ENCODE data around the gene SRA1. TPM values are rescaled to one million over a fixed set of nuclear protein-coding genes. Genes with fewer than 3 reads are reported as not detected.

Gene SRA1
- total RNA-seq, 2 donors from 2014 or later, result 61.4 to 64.7 TPM

DNA sequence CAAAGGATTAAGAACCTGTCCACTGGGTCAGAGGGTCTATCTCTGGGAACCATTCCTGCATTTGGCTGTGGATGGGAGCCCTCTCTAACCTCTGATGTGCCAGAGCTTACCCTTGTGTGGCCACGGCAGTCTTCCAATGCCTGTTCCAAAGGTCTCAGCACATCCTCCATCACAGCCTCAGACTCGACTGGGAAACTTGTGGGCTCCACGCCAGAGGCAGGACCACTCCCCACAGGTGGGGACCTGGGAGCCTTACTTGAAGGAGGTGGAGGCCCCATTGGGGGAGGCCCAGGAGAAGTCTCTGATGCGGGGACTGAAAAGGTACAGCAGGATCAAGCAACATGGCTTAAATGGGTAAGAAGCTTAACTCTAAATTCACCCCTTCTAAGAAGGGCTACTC lies 5.4 kb downstream of the SRA1 start:
- H3K27me3 Mint-ChIP-seq, result no peaks in the 10 kb centered on the region
- no peaks in the 10 kb centered on the region for H3K9me3 Mint-ChIP-seq
- H3K36me3 Mint-ChIP-seq, result peaks cover 42% of the 10 kb centered on the region
- ATAC-seq, result no peak
- peaks cover 63 to 68% of the 10 kb centered on the region in 2 donors for H3K4me1 Mint-ChIP-seq (ENCODE audit: low read depth in 2 of 2)
- H3K4me3 Mint-ChIP-seq, result no peak overlapping the region
- DNase-seq (ENCODE audit: low spot score), result no peak
- peak overlapping the region; percentile 60 to 63 for H3K27ac Mint-ChIP-seq

DNA sequence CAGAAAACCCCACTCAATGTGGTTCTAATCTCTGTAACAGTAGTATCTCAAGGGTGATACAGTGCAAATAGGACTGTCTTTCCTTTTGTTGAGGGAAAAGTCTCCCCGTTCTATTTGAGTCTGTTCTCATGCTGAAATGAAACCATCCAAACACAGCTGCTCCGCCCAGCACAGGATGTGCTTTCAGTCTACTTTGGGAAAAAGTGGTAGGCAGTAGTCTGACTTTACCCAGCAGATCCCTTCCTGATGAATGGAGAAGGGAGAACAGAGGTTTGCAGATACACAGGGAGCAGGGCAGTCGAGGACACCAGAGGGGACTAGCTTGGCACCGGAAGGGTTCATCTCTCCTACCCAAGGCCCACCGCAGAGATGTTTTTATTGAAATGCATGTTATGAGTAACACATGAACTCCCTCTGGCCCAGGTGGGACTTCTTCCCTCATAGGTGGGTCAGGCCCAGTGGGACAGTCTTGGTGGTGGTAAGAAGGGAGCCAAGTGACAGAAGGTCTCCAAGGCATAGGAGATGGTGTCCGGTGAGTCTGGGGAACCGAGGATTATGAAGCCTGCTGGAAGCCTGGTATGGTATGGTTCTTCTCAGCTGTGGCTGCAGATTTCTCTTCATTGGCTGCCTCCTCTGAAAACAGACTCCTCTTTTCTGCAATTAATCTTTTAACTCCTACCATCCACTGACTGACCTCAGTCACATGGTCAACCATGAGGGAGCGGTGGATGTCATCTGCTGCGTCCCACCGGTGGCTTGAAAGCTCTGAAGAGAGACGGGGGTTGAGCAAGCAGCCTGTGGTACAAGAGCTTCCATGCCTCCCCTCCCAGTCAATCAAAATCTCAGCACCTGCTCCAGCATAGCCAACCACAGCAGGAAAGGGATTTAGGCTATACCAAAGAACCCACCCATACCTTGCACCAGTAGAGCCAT lies 6.9 kb downstream of the SRA1 start:
- H3K27me3 Mint-ChIP-seq, result no peaks in the 10 kb centered on the region
- H3K9me3 Mint-ChIP-seq, result no peaks in the 10 kb centered on the region
- DNase-seq (ENCODE audit: low spot score) (no peak), ATAC-seq (no peak)
- H3K4me1 Mint-ChIP-seq (ENCODE audit: low read depth in 2 of 2), result peaks cover 53 to 55% of the 10 kb centered on the region in 2 donors
- H3K27ac Mint-ChIP-seq, result peak overlapping the region; percentile 63 to 79
- no peak overlapping the region for H3K4me3 Mint-ChIP-seq
- H3K36me3 Mint-ChIP-seq, result peaks cover 29% of the 10 kb centered on the region

DNA sequence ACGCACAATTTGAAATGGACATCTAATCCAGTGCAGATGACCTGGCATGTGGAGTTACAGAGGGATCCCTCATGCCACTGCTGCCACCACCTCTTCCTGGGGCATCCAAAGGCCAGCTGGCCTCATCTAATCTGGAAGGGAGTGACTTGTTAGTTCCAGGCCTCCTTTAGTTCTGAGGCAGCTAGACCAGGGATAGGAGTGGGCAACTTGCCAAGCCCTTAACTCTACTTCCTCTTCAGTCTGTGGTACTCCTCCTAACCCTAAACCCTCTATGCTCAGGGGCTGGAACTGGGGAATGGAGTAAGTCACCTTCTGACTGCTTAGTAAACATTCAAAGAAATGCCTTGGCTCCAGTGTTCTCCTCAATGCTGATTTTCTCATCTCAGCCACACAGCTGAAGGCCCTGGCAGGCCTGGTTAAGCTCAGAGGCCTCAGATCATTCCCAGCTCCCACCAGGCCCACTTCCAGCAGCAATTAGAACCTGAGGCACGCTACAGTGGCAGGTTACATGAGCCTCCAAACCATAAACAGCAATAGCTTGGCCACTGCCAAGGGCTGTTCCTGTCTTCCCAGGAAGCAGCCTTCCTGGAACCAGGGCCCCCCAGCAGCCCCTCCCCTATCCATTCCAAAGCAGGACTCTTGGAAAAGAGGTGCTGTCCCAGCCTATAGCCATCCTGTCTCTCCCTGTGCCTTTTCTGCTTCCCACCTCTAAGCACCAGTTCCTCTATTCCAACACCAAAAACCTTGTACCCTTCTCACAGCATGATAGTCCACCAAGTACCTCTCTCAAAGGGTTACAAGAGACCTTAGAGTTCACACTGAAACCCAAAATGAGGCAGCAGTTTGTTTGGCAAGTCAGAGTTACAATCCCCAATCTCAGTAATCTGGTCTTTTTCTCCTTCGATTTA lies 7.8 kb downstream of the SRA1 start:
- Mint-ChIP-seq H3K27ac (peak overlapping the region; percentile 37 to 93), H3K9me3 (no peaks in the 10 kb centered on the region), H3K4me1 (ENCODE audit: low read depth in 2 of 2) (peaks cover 45 to 48% of the 10 kb centered on the region in 2 donors), H3K27me3 (no peaks in the 10 kb centered on the region), H3K4me3 (peak overlapping the region; percentile 47), H3K36me3 (peaks cover 30% of the 10 kb centered on the region)
- DNase-seq (ENCODE audit: low spot score) (no peak), ATAC-seq (no peak)

DNA sequence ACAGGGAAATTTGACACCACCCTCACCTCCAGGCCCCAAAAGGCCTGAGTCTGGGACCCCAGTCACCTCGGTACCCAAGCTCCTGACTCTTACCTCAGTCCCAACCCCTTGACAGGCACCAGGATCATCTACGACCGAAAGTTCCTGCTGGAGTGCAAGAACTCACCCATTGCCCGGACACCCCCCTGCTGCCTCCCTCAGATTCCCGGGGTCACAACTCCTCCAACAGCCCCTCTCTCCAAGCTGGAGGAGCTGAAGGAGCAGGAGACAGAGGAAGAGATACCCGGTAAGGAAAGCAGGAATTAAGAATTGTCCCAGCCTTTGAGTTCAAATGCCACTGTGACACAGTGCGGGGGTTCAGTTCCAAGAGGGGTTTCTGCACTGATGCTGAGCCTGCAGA lies 8.5 kb downstream of the SRA1 start:
- Mint-ChIP-seq H3K36me3 (peaks cover 28% of the 10 kb centered on the region), H3K27ac (peak overlapping the region; percentile 75 to 93), H3K27me3 (no peaks in the 10 kb centered on the region), H3K9me3 (no peaks in the 10 kb centered on the region), H3K4me3 (peak overlapping the region; percentile 47), H3K4me1 (ENCODE audit: low read depth in 2 of 2) (peaks cover 38 to 43% of the 10 kb centered on the region in 2 donors)
- DNase-seq (ENCODE audit: low spot score) (no peak), ATAC-seq (no peak)

DNA sequence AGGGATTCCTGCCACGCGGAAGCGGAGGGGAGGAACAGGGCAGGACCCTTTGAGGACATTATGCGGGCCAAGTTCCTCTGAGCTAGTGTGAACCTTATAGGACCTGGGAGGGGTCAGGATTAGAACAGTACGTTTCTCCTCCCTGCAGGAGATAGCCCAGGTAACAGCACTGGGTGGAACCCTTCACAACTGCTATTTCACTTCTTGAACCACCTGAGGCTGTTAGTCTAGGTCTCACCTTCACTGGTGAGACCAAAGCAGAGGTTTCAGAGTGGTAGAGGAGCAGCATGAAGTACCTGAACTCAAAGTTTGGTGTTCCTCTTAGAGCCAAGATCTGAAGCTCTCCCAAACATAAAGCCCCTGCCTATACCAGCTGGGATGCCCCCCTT lies 9.0 kb downstream of the SRA1 start:
- Mint-ChIP-seq H3K27me3 (no peaks in the 10 kb centered on the region), H3K4me3 (peak overlapping the region; percentile 79), H3K36me3 (peaks cover 28% of the 10 kb centered on the region), H3K9me3 (no peaks in the 10 kb centered on the region), H3K27ac (peak overlapping the region; percentile 75 to 93), H3K4me1 (ENCODE audit: low read depth in 2 of 2) (peaks cover 33 to 38% of the 10 kb centered on the region in 2 donors)
- DNase-seq (ENCODE audit: low spot score) (no peak), ATAC-seq (no peak)

DNA sequence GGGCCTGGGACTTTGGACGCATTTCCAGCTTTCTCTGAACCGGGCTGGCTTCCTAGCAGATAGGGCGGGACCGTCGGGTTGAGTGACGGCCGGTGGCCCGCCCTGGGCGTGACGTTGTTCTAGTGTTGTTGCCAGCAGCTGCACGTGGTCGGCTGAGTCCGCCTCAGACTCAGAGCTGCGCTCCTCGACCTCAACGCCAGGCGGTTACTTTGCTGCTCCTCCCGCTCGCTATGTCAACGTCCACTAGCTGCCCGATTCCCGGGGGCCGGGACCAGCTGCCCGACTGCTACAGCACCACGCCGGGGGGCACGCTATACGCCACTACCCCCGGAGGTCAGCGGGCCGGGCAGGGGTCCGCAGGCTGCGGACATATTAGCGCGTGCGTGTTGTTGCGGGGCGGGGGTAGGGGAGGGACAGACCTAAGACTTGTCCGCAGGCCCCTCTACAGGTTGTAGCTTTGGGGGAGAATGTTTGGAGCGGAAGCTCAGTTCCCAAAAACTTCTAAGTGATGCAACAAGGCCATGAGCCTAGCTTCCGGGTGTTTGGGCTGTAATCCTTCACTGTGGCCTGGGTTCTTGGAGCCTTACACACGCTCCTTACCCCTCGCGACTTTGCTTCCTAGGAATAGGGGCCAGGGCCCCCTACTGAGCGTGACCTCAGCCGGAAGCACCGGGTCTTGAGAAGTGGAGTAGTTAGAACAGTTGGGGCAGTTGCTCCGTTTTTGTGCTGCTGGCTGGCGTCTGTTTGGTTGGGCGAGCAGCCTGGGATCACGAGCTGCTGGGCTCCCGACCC lies 9.6 kb downstream of the SRA1 start, which contains the start of gene EIF4EBP3:
EIF4EBP3 (plus strand) TSS at position 155 of the 792 bp plus-strand sequence; CDS start at position 231, 76 bp downstream.
- H3K4me3 Mint-ChIP-seq, result peak within 1 kb of the TSS; percentile 79
- H3K27me3 Mint-ChIP-seq, result no peaks in the 10 kb centered on the region
- peaks cover 24% of the 10 kb centered on the region for H3K36me3 Mint-ChIP-seq
- ATAC-seq, result peak; percentile 98
- H3K9me3 Mint-ChIP-seq, result no peaks in the 10 kb centered on the region
- peak; percentile 86 for DNase-seq (ENCODE audit: low spot score)
- peak within 1 kb of the TSS; percentile 75 to 93 for H3K27ac Mint-ChIP-seq
- H3K4me1 Mint-ChIP-seq (ENCODE audit: low read depth in 2 of 2), result peaks cover 27 to 32% of the 10 kb centered on the region in 2 donors

DNA sequence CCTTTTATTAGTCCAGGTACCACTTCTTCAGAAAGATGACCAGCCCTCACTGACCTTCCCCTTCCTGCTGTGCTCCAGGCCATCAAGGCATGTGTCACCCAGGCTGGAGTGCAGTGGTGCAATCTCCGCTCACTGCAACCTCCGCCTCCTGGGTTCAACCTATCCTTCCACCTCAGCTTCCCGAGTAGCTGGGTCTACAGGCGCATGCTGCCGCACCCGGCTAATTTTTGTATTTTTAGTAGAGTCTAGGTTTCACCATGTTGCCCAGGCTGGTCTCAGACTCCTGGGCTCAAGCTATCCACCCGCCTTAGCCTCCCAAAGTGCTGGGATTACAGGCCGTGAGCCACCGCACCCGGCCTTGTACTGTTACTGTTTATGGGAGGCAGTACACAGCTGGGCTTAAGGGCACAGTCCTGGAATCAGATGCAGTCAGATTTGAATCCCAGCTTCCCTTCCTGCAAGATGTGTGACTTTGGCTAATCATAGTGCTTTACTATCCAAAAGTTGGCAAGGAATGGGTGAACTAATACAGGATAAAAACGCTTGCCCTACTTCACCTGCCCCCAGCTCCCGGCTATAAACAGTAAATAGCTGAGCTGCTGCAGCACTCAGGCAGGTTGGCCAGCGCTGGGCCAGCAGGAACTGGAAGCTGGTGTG lies 10.3 kb downstream of the SRA1 start:
- peaks cover 27 to 32% of the 10 kb centered on the region in 2 donors for H3K4me1 Mint-ChIP-seq (ENCODE audit: low read depth in 2 of 2)
- ATAC-seq, result no peak
- H3K36me3 Mint-ChIP-seq, result peaks cover 23% of the 10 kb centered on the region

DNA sequence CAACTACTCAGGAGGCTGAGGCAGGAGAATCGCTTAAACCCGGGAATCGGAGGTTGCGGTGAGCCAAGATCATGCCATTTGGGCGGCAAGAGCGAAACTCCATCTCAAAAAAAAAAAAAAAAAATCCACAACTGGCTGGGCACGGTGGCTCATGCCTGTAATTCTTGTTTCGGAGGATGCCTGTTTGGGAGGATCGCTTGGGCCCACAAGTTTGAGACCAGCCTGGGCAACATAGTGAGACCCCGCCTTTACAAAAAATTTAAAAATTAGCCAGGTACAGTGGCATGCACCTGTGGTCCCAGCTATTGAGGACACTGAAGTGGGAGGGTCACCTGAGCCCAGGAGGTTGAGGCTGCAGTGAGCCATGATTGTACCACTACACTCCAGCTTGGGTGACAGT lies 11.7 kb downstream of the SRA1 start:
- ATAC-seq, result no peak
- no peak overlapping the region for H3K27ac Mint-ChIP-seq
- no peaks in the 10 kb centered on the region for H3K27me3 Mint-ChIP-seq
- no peak for DNase-seq (ENCODE audit: low spot score)
- no peak overlapping the region for H3K4me3 Mint-ChIP-seq
- no peaks in the 10 kb centered on the region for H3K9me3 Mint-ChIP-seq
- peaks cover 19 to 29% of the 10 kb centered on the region in 2 donors for H3K4me1 Mint-ChIP-seq (ENCODE audit: low read depth in 2 of 2)
- H3K36me3 Mint-ChIP-seq, result peaks cover 22% of the 10 kb centered on the region

More for the DNA sequence above, 10.3 kb downstream of the SRA1 start:
- H3K27me3 Mint-ChIP-seq, result no peaks in the 10 kb centered on the region
- H3K4me3 Mint-ChIP-seq, result peak overlapping the region; percentile 79
- H3K27ac Mint-ChIP-seq, result peak overlapping the region; percentile 75 to 93
- no peaks in the 10 kb centered on the region for H3K9me3 Mint-ChIP-seq
- DNase-seq (ENCODE audit: low spot score), result no peak

DNA sequence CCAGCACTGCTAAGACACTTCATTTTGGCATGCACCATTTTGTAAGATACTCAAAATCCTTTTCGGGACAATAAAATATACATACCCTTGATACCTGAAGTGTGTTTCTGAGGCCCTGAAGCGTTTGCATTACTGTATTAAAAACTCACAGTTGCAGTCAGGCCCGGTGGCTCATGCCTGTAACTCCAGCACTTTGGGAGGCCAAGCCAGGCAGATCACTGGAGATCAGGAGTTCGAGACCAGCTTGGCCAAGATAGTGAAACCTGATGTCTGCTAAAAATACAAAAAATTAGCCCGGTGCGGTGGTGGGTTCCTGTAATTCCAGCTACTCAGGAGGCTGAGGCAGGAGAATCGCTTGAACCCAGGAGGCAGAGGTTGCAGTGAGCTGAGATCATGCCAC lies 12.3 kb downstream of the SRA1 start:
- ATAC-seq, result no peak
- DNase-seq (ENCODE audit: low spot score), result no peak
- no peak overlapping the region for H3K4me3 Mint-ChIP-seq
- H3K9me3 Mint-ChIP-seq, result no peaks in the 10 kb centered on the region
- H3K4me1 Mint-ChIP-seq (ENCODE audit: low read depth in 2 of 2), result peaks cover 15 to 28% of the 10 kb centered on the region in 2 donors
- H3K36me3 Mint-ChIP-seq, result peaks cover 18% of the 10 kb centered on the region
- H3K27me3 Mint-ChIP-seq, result no peaks in the 10 kb centered on the region
- H3K27ac Mint-ChIP-seq, result peak overlapping the region; percentile 2 to 22

DNA sequence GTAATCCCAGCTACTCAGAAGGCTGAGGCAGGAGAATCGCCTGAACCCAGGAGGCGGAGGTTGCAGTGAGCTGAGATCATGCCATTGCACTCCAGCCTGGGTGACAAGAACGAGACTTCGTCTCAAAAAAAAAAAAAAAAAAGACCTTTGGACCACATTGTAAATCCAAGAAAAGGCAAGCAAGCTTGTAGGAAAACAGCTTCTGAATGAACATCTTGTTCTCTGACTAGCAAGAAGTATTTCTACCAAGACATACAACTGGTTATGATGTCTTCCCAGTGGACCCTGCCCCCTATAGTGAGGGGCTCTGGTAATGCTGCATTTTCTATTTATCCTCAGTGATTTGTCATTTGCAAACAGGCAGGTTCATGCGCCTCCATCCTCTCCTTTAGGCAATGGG lies 14.3 kb downstream of the SRA1 start:
- no peak for ATAC-seq
- DNase-seq (ENCODE audit: low spot score), result no peak
- no peak overlapping the region for H3K4me3 Mint-ChIP-seq
- peaks cover 3 to 10% of the 10 kb centered on the region in 2 donors for H3K4me1 Mint-ChIP-seq (ENCODE audit: low read depth in 2 of 2)
- H3K27ac Mint-ChIP-seq, result no peak overlapping the region
- no peaks in the 10 kb centered on the region for H3K27me3 Mint-ChIP-seq
- H3K36me3 Mint-ChIP-seq, result peaks cover 25% of the 10 kb centered on the region
- H3K9me3 Mint-ChIP-seq, result no peaks in the 10 kb centered on the region

DNA sequence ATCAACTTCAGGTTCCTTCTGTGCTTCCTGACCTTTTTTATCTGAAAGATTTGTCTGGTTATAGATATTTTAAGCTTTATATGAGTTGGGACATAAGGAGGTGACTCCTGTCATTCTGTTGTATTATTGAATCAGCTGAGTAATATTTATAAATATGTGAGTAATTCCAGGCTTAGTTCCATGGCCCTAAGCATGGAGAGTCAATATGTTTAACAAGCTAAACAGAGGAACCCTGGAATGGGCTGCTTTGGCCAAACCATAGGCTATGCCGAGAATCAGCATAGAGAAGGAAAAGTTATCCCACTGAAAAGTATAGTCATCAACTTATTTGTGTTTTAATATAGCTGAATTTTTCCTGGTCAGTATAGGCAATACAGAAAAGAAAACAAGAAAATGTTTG lies 17.0 kb downstream of the SRA1 start:
- Mint-ChIP-seq H3K9me3 (no peaks in the 10 kb centered on the region), H3K36me3 (peaks cover 25% of the 10 kb centered on the region), H3K27me3 (no peaks in the 10 kb centered on the region)

DNA sequence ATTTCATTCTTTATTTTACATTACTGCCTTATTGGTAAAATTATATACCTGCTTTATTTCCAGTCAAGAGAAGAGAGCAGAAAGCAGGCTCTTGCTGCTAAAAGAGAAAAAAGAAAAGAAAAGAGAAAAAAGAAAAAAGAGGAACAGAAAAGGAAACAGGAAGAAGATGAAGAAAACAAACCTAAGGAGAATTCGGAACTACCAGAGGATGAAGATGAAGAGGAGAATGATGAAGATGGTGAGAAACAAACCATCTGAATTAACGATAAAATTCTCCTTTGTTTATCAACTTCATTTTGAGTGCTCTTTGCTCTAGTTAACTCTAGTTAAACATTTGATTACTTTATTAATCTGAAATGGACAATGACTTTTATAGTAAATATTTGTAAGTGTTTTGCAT lies 33.3 kb downstream of the SRA1 start:
- H3K9me3 Mint-ChIP-seq, result no peaks in the 10 kb centered on the region
- no peaks in the 10 kb centered on the region for H3K27me3 Mint-ChIP-seq
- no peak overlapping the region for H3K4me3 Mint-ChIP-seq
- no peak for ATAC-seq
- H3K4me1 Mint-ChIP-seq (ENCODE audit: low read depth in 2 of 2), result no peaks in the 10 kb centered on the region
- peaks cover 16% of the 10 kb centered on the region for H3K36me3 Mint-ChIP-seq
- no peak for DNase-seq (ENCODE audit: low spot score)
- H3K27ac Mint-ChIP-seq, result peak overlapping the region in 1 of 2 donors; percentile 18

More for the DNA sequence above, 17.0 kb downstream of the SRA1 start:
- DNase-seq (ENCODE audit: low spot score) (no peak), ATAC-seq (no peak)
- Mint-ChIP-seq H3K4me3 (no peak overlapping the region), H3K4me1 (ENCODE audit: low read depth in 2 of 2) (peaks cover 1 to 5% of the 10 kb centered on the region in 2 donors), H3K27ac (no peak overlapping the region)

DNA sequence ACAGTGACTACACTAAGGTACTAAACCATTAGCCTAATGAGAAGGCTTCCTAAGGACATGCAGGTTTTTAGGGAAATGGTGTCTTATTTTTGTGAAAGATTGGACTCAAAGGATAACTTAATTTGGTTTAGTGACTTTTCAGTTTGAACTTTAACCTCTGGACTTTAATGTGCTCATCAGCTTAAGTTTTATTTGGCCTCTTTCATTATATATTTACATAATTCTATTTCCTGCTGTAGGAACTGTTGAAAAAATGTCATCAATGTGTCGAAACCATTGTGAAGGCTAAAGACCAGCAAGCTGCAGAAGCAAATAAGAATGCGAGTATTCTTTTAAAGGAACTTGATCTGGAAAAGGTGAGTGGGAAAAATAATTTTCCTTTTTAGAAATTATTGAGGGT lies 44.1 kb downstream of the SRA1 start:
- H3K27me3 Mint-ChIP-seq, result no peaks in the 10 kb centered on the region
- DNase-seq (ENCODE audit: low spot score), result no peak
- H3K9me3 Mint-ChIP-seq, result no peaks in the 10 kb centered on the region
- H3K36me3 Mint-ChIP-seq, result peaks cover 20% of the 10 kb centered on the region
- no peaks in the 10 kb centered on the region for H3K4me1 Mint-ChIP-seq (ENCODE audit: low read depth in 2 of 2)
- no peak overlapping the region for H3K27ac Mint-ChIP-seq
- ATAC-seq, result no peak
- H3K4me3 Mint-ChIP-seq, result no peak overlapping the region

Measured in natural killer cell treated with Interleukin-12 subunit alpha and Interleukin-12 subunit beta and Interleukin-15 and Interleukin-18, amount 100 ng/mL, for 72 hours (primary cell).